Measurements from ENCODE around the gene CGREF1.
"Not testable (repeated sequence)": the region's sequence is repeated elsewhere in the genome, so short reads cannot be mapped to it uniquely, and the experiment has no call there.

CGREF1 gene

GRCh38 chr2:27137322-27137935 is 18.5 kb upstream of the CGREF1 start:
- DNase-seq, result no peak

GRCh38 chr2:27136751-27137150 is 17.8 kb upstream of the CGREF1 start:
- DNase-seq, result no peak

GRCh38 chr2:27135478-27135955 is 16.6 kb upstream of the CGREF1 start:
- no peak for DNase-seq

GRCh38 chr2:27134781-27135477 is 16.0 kb upstream of the CGREF1 start:
- DNase-seq, result no peak

GRCh38 chr2:27133905-27134780 is 15.2 kb upstream of the CGREF1 start, which contains the start of gene PREB:
Gene PREB, minus strand, starts transcription at chr2:27134636. Its CDS starts 215 bp downstream, at chr2:27134421.
- DNase-seq, result peak; percentile 88

- DNase-seq, result no peak
Observed at GRCh38 chr2:27133195-27133875, 14.4 kb upstream of the CGREF1 start.

GRCh38 chr2:27131429-27131828 is 12.5 kb upstream of the CGREF1 start:
- DNase-seq, result no peak

- DNase-seq, result no peak
Observed at GRCh38 chr2:27130396-27130795, 11.5 kb upstream of the CGREF1 start.

GRCh38 chr2:27128668-27129571 is 10.0 kb upstream of the CGREF1 start:
- no peak for DNase-seq

GRCh38 chr2:27127883-27128667 is 9.1 kb upstream of the CGREF1 start:
- no peak for DNase-seq

- no peak for DNase-seq
Observed at GRCh38 chr2:27126252-27126710, 7.4 kb upstream of the CGREF1 start.

GRCh38 chr2:27125104-27125503 is 6.2 kb upstream of the CGREF1 start:
- DNase-seq, result no peak

GRCh38 chr2:27123302-27124150 is 4.6 kb upstream of the CGREF1 start, which contains the start of gene ABHD1:
Gene ABHD1, plus strand, starts transcription at chr2:27123815. Its CDS starts 134 bp downstream, at chr2:27123949.
- peak; percentile 9 for DNase-seq

- no peak for DNase-seq
Observed at GRCh38 chr2:27122791-27123190, 3.9 kb upstream of the CGREF1 start.

- DNase-seq, result no peak
Observed at GRCh38 chr2:27121906-27122305, 3.0 kb upstream of the CGREF1 start.

GRCh38 chr2:27119330-27119670 is 372 bp upstream of the CGREF1 start:
- not testable (repeated sequence) for DNase-seq

- no peak for DNase-seq
Observed at GRCh38 chr2:27117995-27118524, 868 bp downstream of the CGREF1 start.

- no peak for DNase-seq
Observed at GRCh38 chr2:27115519-27115918, 3.4 kb downstream of the CGREF1 start.

GRCh38 chr2:27111392-27112078 is 7.4 kb downstream of the CGREF1 start:
- DNase-seq, result not testable (repeated sequence)

Measured in NCI-H748 treated with DMSO at 0.1 percent for 48 hours (cell line).